BLaER1 (cell line): Measurements from ENCODE around the gene THYN1.

ENCODE experiments used
- H3K27ac ChIP-seq: shearing (Covaris generic); formaldehyde crosslinking; 2 replicates; pipeline ENCODE4 v1.8.1; 2022
- H3K27me3 ChIP-seq: shearing (Covaris generic); formaldehyde crosslinking; 2 replicates; pipeline ENCODE4 v1.8.1; 2022
- H3K36me3 ChIP-seq: shearing (Covaris generic); formaldehyde crosslinking; 2 replicates; pipeline ENCODE4 v1.8.1; 2022
- H3K4me1 ChIP-seq: shearing (Covaris generic); formaldehyde crosslinking; 2 replicates; pipeline ENCODE4 v1.8.1; 2022
- H3K4me2 ChIP-seq: shearing (Covaris generic); formaldehyde crosslinking; 2 replicates; pipeline ENCODE4 v1.8.1; 2022
- H3K4me3 ChIP-seq: shearing (Covaris generic); formaldehyde crosslinking; 2 replicates; pipeline ENCODE4 v1.8.1; 2022
- H3K9ac ChIP-seq: shearing (Covaris generic); formaldehyde crosslinking; 2 replicates; pipeline ENCODE4 v1.8.1; 2022
- H3K9me3 ChIP-seq: shearing (Covaris generic); formaldehyde crosslinking; 2 replicates; pipeline ENCODE4 v1.8.1; 2022
- H4K20me1 ChIP-seq: shearing (Covaris generic); formaldehyde crosslinking; 2 replicates; pipeline ENCODE4 v1.8.1; 2022
- Cebpa-rat ChIP-seq: shearing (Covaris generic); IDR thresholded peaks from 2 replicates; pipeline ENCODE4 v1.8.1; 2022

Gene THYN1

GRCh38 chr11:134205729-134206128 lies 47.4 kb downstream of the THYN1 start:
- TF ChIP-seq Cebpa-rat = no peak
- peaks cover 92% of the 10 kb centered on the region for H3K36me3 ChIP-seq

GRCh38 chr11:134202661-134203060 lies 50.5 kb downstream of the THYN1 start:
- no peaks in the 10 kb centered on the region for H3K9me3 ChIP-seq
- H3K27ac ChIP-seq = no peak overlapping the region
- H3K9ac ChIP-seq = no peak overlapping the region
- H3K27me3 ChIP-seq = no peaks in the 10 kb centered on the region
- H3K4me3 ChIP-seq = no peak overlapping the region
- no peak for TF ChIP-seq Cebpa-rat
- H3K36me3 ChIP-seq = peaks cover 91% of the 10 kb centered on the region
- H4K20me1 ChIP-seq = no peaks in the 10 kb centered on the region
- H3K4me1 ChIP-seq = no peaks in the 10 kb centered on the region
- H3K4me2 ChIP-seq = no peak overlapping the region

More at GRCh38 chr11:134205729-134206128, 47.4 kb downstream of the THYN1 start:
- Histone ChIP-seq H3K4me1 (no peaks in the 10 kb centered on the region), H3K4me2 (no peak overlapping the region), H3K27ac (no peak overlapping the region), H3K27me3 (no peaks in the 10 kb centered on the region), H3K4me3 (no peak overlapping the region), H3K9me3 (no peaks in the 10 kb centered on the region), H4K20me1 (no peaks in the 10 kb centered on the region), H3K9ac (no peak overlapping the region)

- no peaks in the 10 kb centered on the region for H3K27me3 ChIP-seq
- H3K9me3 ChIP-seq = no peaks in the 10 kb centered on the region
- no peak overlapping the region for H3K4me3 ChIP-seq
- no peaks in the 10 kb centered on the region for H4K20me1 ChIP-seq
- H3K4me2 ChIP-seq = no peak overlapping the region
- H3K9ac ChIP-seq = no peak overlapping the region
- no peak overlapping the region for H3K27ac ChIP-seq
- no peak for TF ChIP-seq Cebpa-rat
- no peaks in the 10 kb centered on the region for H3K4me1 ChIP-seq
- H3K36me3 ChIP-seq = peaks cover 95% of the 10 kb centered on the region
Measured at GRCh38 chr11:134200688-134201087, 52.5 kb downstream of the THYN1 start.

- Histone ChIP-seq H3K27me3 (no peaks in the 10 kb centered on the region), H3K4me1 (no peaks in the 10 kb centered on the region), H3K4me3 (no peak overlapping the region), H3K9me3 (no peaks in the 10 kb centered on the region), H3K27ac (no peak overlapping the region), H3K4me2 (no peak overlapping the region), H4K20me1 (no peaks in the 10 kb centered on the region), H3K36me3 (peaks cover 95% of the 10 kb centered on the region), H3K9ac (no peak overlapping the region)
- no peak for TF ChIP-seq Cebpa-rat
Measured at GRCh38 chr11:134199531-134199930, 53.6 kb downstream of the THYN1 start.
